ENCODE measurements around the gene SULT1A3.
"Not testable (repeated sequence)": the region's sequence is repeated elsewhere in the genome, so short reads cannot be mapped to it uniquely, and the experiment has no call there.

Gene SULT1A3

GRCh38 chr16:30199049-30199448, at the start of gene SULT1A3:
Gene SULT1A3, plus strand, starts transcription at chr16:30199255. Its CDS starts 1,474 bp downstream, at chr16:30200729.
- not testable (repeated sequence) for DNase-seq (ENCODE audit: low spot score); FAIRE-seq

GRCh38 chr16:30151091-30151490, 48.0 kb upstream of the SULT1A3 start:
- DNase-seq (ENCODE audit: low spot score): no peak
- FAIRE-seq: no peak

- FAIRE-seq (no peak), DNase-seq (ENCODE audit: low spot score) (no peak)
These were observed 46.5 kb upstream of the SULT1A3 start for GRCh38 chr16:30152517-30152916.

GRCh38 chr16:30155188-30155587, 43.9 kb upstream of the SULT1A3 start:
- no peak for DNase-seq (ENCODE audit: low spot score)
- FAIRE-seq: no peak

GRCh38 chr16:30157214-30157613, 41.8 kb upstream of the SULT1A3 start:
- FAIRE-seq (no peak), DNase-seq (ENCODE audit: low spot score) (no peak)

- FAIRE-seq (no peak), DNase-seq (ENCODE audit: low spot score) (no peak)
These were observed 35.5 kb upstream of the SULT1A3 start for GRCh38 chr16:30163538-30163937.

GRCh38 chr16:30166202-30166902, 32.7 kb upstream of the SULT1A3 start:
- no peak for DNase-seq (ENCODE audit: low spot score)
- no peak for FAIRE-seq

- FAIRE-seq; DNase-seq (ENCODE audit: low spot score): not testable (repeated sequence)
These were observed 30.3 kb upstream of the SULT1A3 start for GRCh38 chr16:30168746-30169145.

GRCh38 chr16:30169416-30169815, 29.6 kb upstream of the SULT1A3 start:
- DNase-seq (ENCODE audit: low spot score); FAIRE-seq: not testable (repeated sequence)

GRCh38 chr16:30170145-30170544, 28.9 kb upstream of the SULT1A3 start:
- not testable (repeated sequence) for DNase-seq (ENCODE audit: low spot score); FAIRE-seq

- no peak for DNase-seq (ENCODE audit: low spot score)
- no peak for FAIRE-seq
These were observed 26.0 kb upstream of the SULT1A3 start for GRCh38 chr16:30173054-30173453.

GRCh38 chr16:30176876-30177275, 22.2 kb upstream of the SULT1A3 start:
- not testable (repeated sequence) for DNase-seq (ENCODE audit: low spot score); FAIRE-seq

- DNase-seq (ENCODE audit: low spot score) (no peak), FAIRE-seq (no peak)
These were observed 19.9 kb upstream of the SULT1A3 start for GRCh38 chr16:30179195-30179594.

- FAIRE-seq (no peak), DNase-seq (ENCODE audit: low spot score) (no peak)
These were observed 19.1 kb upstream of the SULT1A3 start for GRCh38 chr16:30179931-30180330.

- DNase-seq (ENCODE audit: low spot score) (no peak), FAIRE-seq (no peak)
These were observed 18.3 kb upstream of the SULT1A3 start for GRCh38 chr16:30180741-30181140.

GRCh38 chr16:30183233-30184095, 15.6 kb upstream of the SULT1A3 start, which contains the start of gene CORO1A:
Gene CORO1A, plus strand, starts transcription at chr16:30183602. Its CDS starts 1,608 bp downstream, at chr16:30185210.
- FAIRE-seq: no peak
- DNase-seq (ENCODE audit: low spot score): peak; percentile 82

GRCh38 chr16:30184096-30184890, 14.8 kb upstream of the SULT1A3 start:
- FAIRE-seq (no peak), DNase-seq (ENCODE audit: low spot score) (no peak)

- FAIRE-seq (no peak), DNase-seq (ENCODE audit: low spot score) (no peak)
These were observed 14.0 kb upstream of the SULT1A3 start for GRCh38 chr16:30184891-30185682.

- FAIRE-seq: no peak
- no peak for DNase-seq (ENCODE audit: low spot score)
These were observed 13.2 kb upstream of the SULT1A3 start for GRCh38 chr16:30185683-30186421.

GRCh38 chr16:30186444-30186781, 12.6 kb upstream of the SULT1A3 start:
- DNase-seq (ENCODE audit: low spot score) (no peak), FAIRE-seq (no peak)

Data from urothelium cell line (cell line).